Stimulated activated CD4-positive, alpha-beta T cell treated with anti-CD3 and anti-CD28 coated beads, Interleukin-4, amount 100 ng/mL, for 4 hours (primary cell): Measurements from ENCODE around the gene SNCAIP.

ENCODE experiments used
- DNase-seq, 2 experiments: peaks; one replicate each; pipeline ENCODE4 v3.0.0-alpha.2; 2020

SNCAIP gene

GRCh38 chr5:122311961-122312590 is at the start of gene SNCAIP:
SNCAIP (plus strand) TSS chr5:122312237; CDS start chr5:122391135, 78,898 bp downstream.
- DNase-seq, result no peak

GRCh38 chr5:122263352-122264030 is 48.5 kb upstream of the SNCAIP start:
- no peak for DNase-seq

GRCh38 chr5:122264610-122265009 is 47.4 kb upstream of the SNCAIP start:
- no peak for DNase-seq

- no peak for DNase-seq
Observed at GRCh38 chr5:122267185-122267584, 44.9 kb upstream of the SNCAIP start.

- DNase-seq, result no peak
Observed at GRCh38 chr5:122273696-122274095, 38.3 kb upstream of the SNCAIP start.

- DNase-seq, result no peak
Observed at GRCh38 chr5:122283592-122283991, 28.4 kb upstream of the SNCAIP start.

- no peak for DNase-seq
Observed at GRCh38 chr5:122286541-122286940, 25.5 kb upstream of the SNCAIP start.

- DNase-seq, result no peak
Observed at GRCh38 chr5:122287101-122287500, 24.9 kb upstream of the SNCAIP start.

GRCh38 chr5:122291000-122291901 is 20.8 kb upstream of the SNCAIP start:
- DNase-seq, result no peak

- no peak for DNase-seq
Observed at GRCh38 chr5:122292332-122292731, 19.7 kb upstream of the SNCAIP start.

GRCh38 chr5:122295138-122295537 is 16.9 kb upstream of the SNCAIP start:
- no peak for DNase-seq

- DNase-seq, result no peak
Observed at GRCh38 chr5:122296871-122297270, 15.2 kb upstream of the SNCAIP start.

- no peak for DNase-seq
Observed at GRCh38 chr5:122297587-122298298, 14.3 kb upstream of the SNCAIP start.

GRCh38 chr5:122300374-122300773 is 11.7 kb upstream of the SNCAIP start:
- DNase-seq, result no peak

- no peak for DNase-seq
Observed at GRCh38 chr5:122301016-122301415, 11.0 kb upstream of the SNCAIP start.

- no peak for DNase-seq
Observed at GRCh38 chr5:122304471-122305215, 7.4 kb upstream of the SNCAIP start.

- DNase-seq, result no peak
Observed at GRCh38 chr5:122306461-122306860, 5.6 kb upstream of the SNCAIP start.

GRCh38 chr5:122310889-122311288 is 1.1 kb upstream of the SNCAIP start:
- no peak for DNase-seq

GRCh38 chr5:122311497-122311960 is 508 bp upstream of the SNCAIP start:
- no peak for DNase-seq

GRCh38 chr5:122312591-122313406 is 762 bp downstream of the SNCAIP start:
- DNase-seq, result no peak

- DNase-seq, result no peak
Observed at GRCh38 chr5:122314036-122314435, 2.0 kb downstream of the SNCAIP start.
